GM13977 (cell line): Measurements from ENCODE around the gene UCK2.
A peak's percentile ranks its signal among the peaks of the same experiment; 100 is the strongest.

ENCODE experiments used
- DNase-seq: peaks from one replicate; pipeline ENCODE4 v3.0.0; 2012; ENCODE audit warnings: low spot score
- in situ Hi-C: fragments of 300-500 bp; cut with MboI; formaldehyde crosslinking; loops from one replicate; pipeline ENCODE4 v1.12.0; 2022; ENCODE audit warnings: low sequenced_read_pairs, low pct_unique_long_range_greater_than_20kb, mixed read lengths, inconsistent platforms; ENCODE audit not compliant: unreplicated experiment
- TF ChIP-seq, protein P1 (sequence below): IDR thresholded peaks from 2 replicates; pipeline ENCODE4 v1.5.1; 2012; ENCODE audit warnings: mild to moderate bottlenecking, control low read depth; ENCODE audit not compliant: insufficient read depth; ENCODE audit errors: extremely low read depth, missing control alignments

The UCK2 gene

DNA sequence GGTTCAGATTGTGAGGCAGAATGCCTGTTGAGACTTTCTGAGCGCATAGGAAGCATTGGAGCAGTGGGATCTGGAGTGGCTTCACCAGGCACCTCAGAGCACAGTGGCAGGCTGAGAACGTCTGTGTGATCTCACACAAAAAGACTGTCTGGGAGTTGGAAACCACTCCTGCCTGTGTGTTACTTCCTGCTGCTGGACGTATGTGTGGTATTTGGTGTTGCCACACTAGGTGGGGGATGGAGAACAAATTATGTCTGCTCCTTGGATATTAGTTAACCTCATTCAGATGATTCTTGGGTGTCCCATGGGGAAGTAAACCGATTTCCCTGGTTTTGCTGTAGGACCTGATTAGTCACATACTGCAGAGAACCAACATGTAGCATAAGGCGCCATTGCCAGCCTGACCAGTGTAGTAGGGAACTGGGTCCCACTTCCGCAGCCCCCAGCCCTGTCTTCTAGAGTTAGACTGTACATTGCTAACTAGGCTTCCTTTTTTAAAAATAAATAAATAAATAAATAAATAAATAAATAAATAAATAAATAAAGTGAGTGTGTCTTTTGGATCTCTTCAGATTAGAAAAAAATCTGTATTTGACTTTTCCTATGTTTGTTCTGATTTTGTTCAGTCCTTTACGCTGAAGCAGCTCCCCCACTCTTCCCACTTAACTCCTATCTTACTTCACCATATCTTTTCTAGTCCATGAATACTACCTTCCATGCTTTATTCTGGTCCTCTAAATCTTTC is 26.9 kb downstream of the UCK2 start:
- TF ChIP-seq, protein P1, sequence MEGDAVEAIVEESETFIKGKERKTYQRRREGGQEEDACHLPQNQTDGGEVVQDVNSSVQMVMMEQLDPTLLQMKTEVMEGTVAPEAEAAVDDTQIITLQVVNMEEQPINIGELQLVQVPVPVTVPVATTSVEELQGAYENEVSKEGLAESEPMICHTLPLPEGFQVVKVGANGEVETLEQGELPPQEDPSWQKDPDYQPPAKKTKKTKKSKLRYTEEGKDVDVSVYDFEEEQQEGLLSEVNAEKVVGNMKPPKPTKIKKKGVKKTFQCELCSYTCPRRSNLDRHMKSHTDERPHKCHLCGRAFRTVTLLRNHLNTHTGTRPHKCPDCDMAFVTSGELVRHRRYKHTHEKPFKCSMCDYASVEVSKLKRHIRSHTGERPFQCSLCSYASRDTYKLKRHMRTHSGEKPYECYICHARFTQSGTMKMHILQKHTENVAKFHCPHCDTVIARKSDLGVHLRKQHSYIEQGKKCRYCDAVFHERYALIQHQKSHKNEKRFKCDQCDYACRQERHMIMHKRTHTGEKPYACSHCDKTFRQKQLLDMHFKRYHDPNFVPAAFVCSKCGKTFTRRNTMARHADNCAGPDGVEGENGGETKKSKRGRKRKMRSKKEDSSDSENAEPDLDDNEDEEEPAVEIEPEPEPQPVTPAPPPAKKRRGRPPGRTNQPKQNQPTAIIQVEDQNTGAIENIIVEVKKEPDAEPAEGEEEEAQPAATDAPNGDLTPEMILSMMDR: no peak
- DNase-seq: no peak
- in situ Hi-C loops: no loop called here

DNA sequence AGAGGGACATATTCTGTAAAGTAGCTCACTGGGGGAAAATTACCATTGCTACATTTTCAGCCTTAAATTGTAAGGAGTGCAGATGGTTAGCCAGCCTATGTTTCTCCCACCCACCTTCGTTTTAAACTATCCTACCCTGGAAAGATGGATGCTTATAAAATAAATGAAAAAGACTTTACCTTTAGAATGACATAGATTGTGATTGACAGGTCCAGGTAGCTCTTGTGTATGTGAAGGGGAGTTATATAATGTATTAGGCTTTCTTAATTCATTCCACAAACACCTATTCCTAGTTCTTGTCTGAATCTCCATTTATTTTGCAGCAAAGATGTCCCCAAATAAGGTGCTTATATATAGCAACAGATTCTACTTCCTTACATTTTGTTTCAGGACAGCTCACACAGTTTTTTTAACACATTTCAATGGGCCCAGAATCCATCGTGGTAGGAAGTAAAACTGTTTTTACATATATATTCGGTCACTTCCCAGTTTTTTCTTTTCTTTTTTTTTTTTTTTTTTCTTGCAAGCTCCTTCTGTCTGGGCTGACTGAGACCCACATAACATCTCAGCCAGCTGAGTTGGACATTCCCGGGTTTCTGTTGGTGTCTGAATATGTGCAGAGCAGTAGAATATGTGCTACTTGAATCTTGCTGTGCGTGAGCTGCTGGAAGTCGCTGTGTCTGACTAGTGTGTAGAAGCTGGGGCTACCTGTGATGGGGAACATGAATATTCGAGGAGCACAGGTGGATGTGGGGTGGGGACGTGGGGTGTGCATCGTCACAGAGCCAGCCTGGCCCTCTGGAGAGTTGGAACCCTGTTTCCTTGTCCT is 27.8 kb downstream of the UCK2 start:
- DNase-seq: no peak
- TF ChIP-seq, protein P1: no peak
- in situ Hi-C loops: no loop called here

DNA sequence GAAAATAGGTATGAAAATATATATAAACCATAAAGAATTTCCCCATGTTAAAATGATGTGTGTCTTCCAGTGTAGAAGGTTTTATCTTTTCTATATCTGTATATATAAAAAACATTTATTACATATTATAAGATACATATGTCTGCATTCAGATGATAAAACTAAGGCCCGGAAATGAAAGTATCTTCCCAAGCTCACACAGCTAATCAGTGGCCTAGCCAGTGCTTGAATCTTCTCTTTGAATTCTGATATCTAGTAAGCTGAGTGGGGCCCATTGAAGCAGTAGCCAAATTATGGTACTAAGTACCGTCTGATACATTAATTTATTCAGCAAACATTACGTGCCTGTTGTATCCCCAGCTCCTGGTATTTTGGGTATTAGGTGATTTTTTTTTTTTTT is 28.6 kb downstream of the UCK2 start:
- in situ Hi-C loops: no loop called here
- TF ChIP-seq, protein P1: no peak
- DNase-seq: no peak

DNA sequence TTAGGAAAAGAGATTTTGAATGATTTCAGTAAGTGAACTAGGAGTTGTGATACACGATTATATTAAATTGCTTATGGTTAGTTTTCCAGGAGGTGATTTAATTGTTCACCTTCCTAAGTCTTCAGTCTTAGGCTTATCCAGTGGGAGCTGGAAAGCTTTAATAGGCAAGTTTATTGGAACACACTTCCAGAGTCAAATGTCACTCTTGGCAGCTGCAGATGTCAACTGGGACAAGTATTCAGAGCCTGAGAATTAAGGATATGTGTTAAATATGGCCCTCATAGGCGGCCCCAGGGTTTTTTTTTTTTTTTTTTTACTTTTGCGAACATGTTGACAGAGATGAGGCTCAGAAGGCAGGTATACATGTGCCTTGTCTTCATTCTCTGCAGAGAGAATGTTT is 29.2 kb downstream of the UCK2 start:
- in situ Hi-C loops: no loop called here
- no peak for DNase-seq
- TF ChIP-seq, protein P1: no peak

DNA sequence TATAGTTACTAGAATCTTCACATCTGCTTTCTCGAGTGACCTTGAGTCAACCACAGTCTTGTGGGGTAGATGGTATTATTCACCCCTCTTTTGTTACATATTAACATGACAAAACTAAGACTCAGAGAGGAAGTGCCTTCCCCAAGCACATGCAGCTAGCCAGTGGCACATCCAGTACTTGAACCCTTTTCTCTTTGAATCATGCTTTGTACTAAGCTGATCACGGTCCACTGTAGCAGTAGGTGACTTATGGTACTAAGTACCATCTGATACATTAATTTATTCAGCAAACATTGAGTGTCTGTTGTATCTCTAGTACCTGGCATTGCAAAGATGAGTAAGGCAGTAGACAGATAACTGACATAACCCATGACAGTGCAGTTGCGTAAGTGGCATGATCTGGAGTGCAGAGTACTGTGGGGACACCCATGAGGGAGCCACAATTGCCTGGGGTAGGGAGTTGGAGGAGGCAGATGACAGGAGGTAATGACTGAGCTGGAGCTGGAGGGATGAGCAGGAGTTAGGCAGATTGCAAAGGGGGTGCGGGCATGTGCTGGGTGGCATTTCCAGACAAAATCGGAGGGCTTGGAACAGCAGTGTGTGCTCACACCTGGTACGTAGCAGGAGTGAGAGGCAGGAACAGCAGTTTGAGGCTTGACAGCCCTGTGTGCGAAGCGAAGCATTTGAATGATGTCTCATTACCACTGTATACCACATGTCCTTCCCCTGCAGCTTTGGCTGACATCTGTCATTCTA is 29.8 kb downstream of the UCK2 start:
- TF ChIP-seq, protein P1: no peak
- DNase-seq: peak; percentile 49
- in situ Hi-C loops: no loop called here

DNA sequence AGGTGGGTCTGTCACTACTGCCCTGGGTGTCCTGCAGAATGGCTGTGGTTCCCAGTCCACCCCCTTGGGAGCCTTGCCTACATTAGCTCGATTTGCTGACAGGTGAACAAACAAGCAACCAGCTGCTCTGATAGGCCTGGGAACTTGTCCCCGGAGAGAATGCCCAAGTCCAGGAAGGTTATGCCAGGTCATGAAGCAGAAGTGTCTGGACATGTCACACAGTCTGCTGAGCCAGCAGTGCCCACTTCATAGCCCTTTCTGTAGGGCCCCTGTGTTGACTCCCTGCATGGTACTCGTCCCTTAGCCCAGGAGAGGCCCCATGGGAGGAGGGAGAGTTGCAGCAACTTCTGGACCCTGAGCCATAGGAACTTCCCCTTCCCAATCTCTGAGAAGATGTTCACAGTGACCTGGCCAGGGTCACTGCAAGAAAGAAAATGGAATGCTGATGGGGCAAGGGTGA is 31.0 kb downstream of the UCK2 start:
- DNase-seq: no peak
- in situ Hi-C loops: no loop called here
- TF ChIP-seq, protein P1: no peak
